Measurements from ENCODE around the gene G6PC3. TPM values are rescaled to one million over a fixed set of nuclear protein-coding genes. Genes with fewer than 3 reads are reported as not detected.
"Not testable (repeated sequence)": the region's sequence is repeated elsewhere in the genome, so short reads cannot be mapped to it uniquely, and the experiment has no call there.

The G6PC3 gene
- total and polyA plus RNA-seq, 12 donors, result 51.2 to 254 (median 86.4) TPM

DNA sequence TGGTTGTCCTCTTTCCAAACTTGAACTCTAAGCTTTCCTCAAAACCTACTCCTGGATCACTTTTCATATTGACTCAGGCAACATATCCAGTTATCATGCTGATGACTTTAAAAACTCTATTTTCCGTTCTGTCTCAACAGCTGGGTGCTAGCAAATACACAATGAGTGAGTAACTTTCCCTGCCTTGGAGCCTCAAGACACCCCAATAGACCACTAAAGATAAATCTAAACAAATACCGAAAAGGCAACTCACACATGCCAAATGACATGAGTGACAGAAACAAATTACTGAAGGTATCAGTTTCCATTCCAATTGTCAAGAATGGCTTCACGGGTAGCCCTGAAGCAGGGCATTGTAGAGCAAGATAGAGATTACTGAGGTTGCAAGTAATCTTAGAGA is 40.1 kb upstream of the G6PC3 start:
- Histone ChIP-seq H3K4me3 (no peak overlapping the region), H3K27me3 (no peaks in the 10 kb centered on the region), H3K9me3 (replicated peaks in 1 of 3) (no peaks in the 10 kb centered on the region), H3K27ac (no peak overlapping the region), H3K36me3 (replicated peaks in 1 of 2) (peaks cover 0 to 5% of the 10 kb centered on the region in 2 donors), H3K4me1 (replicated peaks in 1 of 2) (no peaks in the 10 kb centered on the region)
- no peak for DNase-seq
- TF ChIP-seq CTCF (IDR thresholded peaks at IDR 0.05), result no peak
- no peak for TF ChIP-seq POLR2A (IDR thresholded peaks at IDR 0.05)
- intact Hi-C loops (cut with DNase I), result no loop called here
- WGBS, 4 donors, result 92 to 98% (median 95%) methylated on average over 3 of the region's 3 CpGs

- Histone ChIP-seq H3K27me3 (no peaks in the 10 kb centered on the region), H3K36me3 (replicated peaks in 1 of 2) (peaks cover 0 to 34% of the 10 kb centered on the region in 2 donors), H3K27ac (no peak overlapping the region), H3K4me3 (no peak overlapping the region), H3K9me3 (replicated peaks in 1 of 3) (no peaks in the 10 kb centered on the region), H3K4me1 (replicated peaks in 1 of 2) (no peaks in the 10 kb centered on the region)
- intact Hi-C loops (cut with DNase I), result no loop called here
- WGBS, 4 donors, result 60 to 70% (median 61%) methylated on average over 3 of the region's 3 CpGs
- no peak for TF ChIP-seq POLR2A (IDR thresholded peaks at IDR 0.05)
- no peak for TF ChIP-seq CTCF (IDR thresholded peaks at IDR 0.05)
- no peak for DNase-seq
Observed at GRCh38 chr17:44033861-44034408, 36.6 kb upstream of the G6PC3 start.

- H3K27ac ChIP-seq; intact Hi-C loops (cut with DNase I): not testable (repeated sequence)
- no CpG with 5 or more reads among the region's 3 CpGs for WGBS, 4 donors
Observed at GRCh38 chr17:44034688-44035087, 35.8 kb upstream of the G6PC3 start.

DNA sequence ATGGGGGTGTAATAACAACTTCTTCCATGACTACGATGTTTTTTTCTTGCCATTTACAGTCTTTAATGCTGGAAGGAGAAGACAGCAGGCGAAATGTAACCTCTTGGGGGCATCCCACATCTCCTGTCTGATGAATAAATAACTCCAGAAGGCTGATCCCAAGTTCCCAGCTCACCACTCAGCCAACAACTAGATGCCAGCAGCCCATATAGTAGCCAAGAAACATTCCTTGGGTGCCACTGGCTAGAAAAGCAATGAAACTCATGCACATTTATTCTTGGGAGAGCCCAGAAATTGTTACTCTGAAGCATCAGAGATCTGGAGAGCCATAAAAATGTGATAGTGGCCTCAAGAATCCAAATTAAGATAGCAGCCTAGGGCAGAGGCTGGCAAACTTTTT is 33.1 kb upstream of the G6PC3 start:
- WGBS, 4 donors, result 87 to 97% (median 96%) methylated on average over 2 of the region's 2 CpGs
- no peak for DNase-seq
- intact Hi-C loops (cut with DNase I), result no loop called here
- no peak overlapping the region for H3K27ac ChIP-seq
- TF ChIP-seq POLR2A (IDR thresholded peaks at IDR 0.05), result no peak
- TF ChIP-seq CTCF (IDR thresholded peaks at IDR 0.05), result no peak
- no peaks in the 10 kb centered on the region for H3K9me3 ChIP-seq (replicated peaks in 1 of 3)
- H3K36me3 ChIP-seq (replicated peaks in 1 of 2), result peaks cover 0 to 36% of the 10 kb centered on the region in 2 donors
- H3K4me1 ChIP-seq (replicated peaks in 1 of 2), result peaks cover 0 to 15% of the 10 kb centered on the region in 2 donors
- no peaks in the 10 kb centered on the region for H3K27me3 ChIP-seq
- no peak overlapping the region for H3K4me3 ChIP-seq

More at GRCh38 chr17:44034688-44035087, 35.8 kb upstream of the G6PC3 start:
- H3K36me3 ChIP-seq (replicated peaks in 1 of 2), result peaks cover 0 to 36% of the 10 kb centered on the region in 2 donors
- H3K4me3 ChIP-seq; H3K4me1 ChIP-seq (replicated peaks in 1 of 2); DNase-seq; H3K9me3 ChIP-seq (replicated peaks in 1 of 3); H3K27me3 ChIP-seq: not testable (repeated sequence)

DNA sequence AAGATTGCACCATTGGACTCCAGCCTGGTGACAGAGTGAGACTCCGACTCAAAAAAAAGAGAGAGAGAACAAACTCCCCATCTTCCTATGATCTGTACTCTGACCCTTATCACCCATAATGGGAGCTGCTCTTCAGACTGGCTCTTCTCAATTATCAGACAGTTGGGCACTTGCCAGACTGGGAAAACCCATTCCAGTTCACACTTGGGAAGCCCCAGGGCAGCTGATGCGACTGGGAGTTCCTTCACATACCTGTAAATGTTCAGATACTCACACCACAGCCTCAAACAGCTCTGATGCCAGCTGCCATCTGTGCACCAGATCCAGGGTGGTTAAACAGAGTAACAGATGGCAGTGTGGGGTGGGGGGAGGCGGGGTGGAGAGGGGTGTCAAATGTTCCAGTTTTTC is 31.9 kb upstream of the G6PC3 start:
- 86 to 92% (median 88%) methylated on average over 2 to 3 of the region's 3 CpGs for WGBS, 4 donors
- peaks cover 0 to 18% of the 10 kb centered on the region in 2 donors for H3K4me1 ChIP-seq (replicated peaks in 1 of 2)
- no peak overlapping the region for H3K4me3 ChIP-seq
- H3K36me3 ChIP-seq (replicated peaks in 1 of 2), result peaks cover 0 to 36% of the 10 kb centered on the region in 2 donors
- no peaks in the 10 kb centered on the region for H3K9me3 ChIP-seq (replicated peaks in 1 of 3)
- no peak for TF ChIP-seq POLR2A (IDR thresholded peaks at IDR 0.05)
- TF ChIP-seq CTCF (IDR thresholded peaks at IDR 0.05), result no peak
- no peak for DNase-seq
- no peaks in the 10 kb centered on the region for H3K27me3 ChIP-seq
- intact Hi-C loops (cut with DNase I), result no loop called here
- H3K27ac ChIP-seq, result no peak overlapping the region
